Loucy (cell line): ENCODE results near the gene NTN4.
"Not testable (repeated sequence)": the region's sequence is repeated elsewhere in the genome, so short reads cannot be mapped to it uniquely, and the experiment has no call there.

ENCODE experiments used
- H2AFZ ChIP-seq: fragments of 200-600 bp; sonication (generic); 2 replicates; pipeline ENCODE4 v1.6.0; 2016; ENCODE audit warnings: antibody characterized with exemption, mild to moderate bottlenecking, low read length, moderate library complexity
- H3F3A ChIP-seq: fragments of 200-600 bp; 2 replicates; pipeline ENCODE4 v1.6.0; 2016; ENCODE audit warnings: antibody characterized with exemption, low read depth, mild to moderate bottlenecking
- H3K27me3 ChIP-seq: fragments of 200-600 bp; sonication (generic); 2 replicates; pipeline ENCODE4 v1.6.1; 2014; ENCODE audit warnings: low read length, mild to moderate bottlenecking; ENCODE audit not compliant: insufficient read depth, poor library complexity, severe bottlenecking
- H3K36me3 ChIP-seq: fragments of 200-600 bp; sonication (generic); 2 replicates; pipeline ENCODE4 v1.6.1; 2016; ENCODE audit warnings: low read length; ENCODE audit not compliant: insufficient read depth
- H3K4me1 ChIP-seq: fragments of 200-600 bp; sonication (generic); 2 replicates; pipeline ENCODE4 v1.5.1; 2014; ENCODE audit warnings: low read length, mild to moderate bottlenecking; ENCODE audit not compliant: insufficient read depth, poor library complexity, severe bottlenecking
- H3K4me2 ChIP-seq: fragments of 200-600 bp; sonication (generic); 2 replicates; pipeline ENCODE4 v1.6.0; 2014; ENCODE audit warnings: antibody characterized with exemption, low read length, low read depth, mild to moderate bottlenecking; ENCODE audit not compliant: poor library complexity, severe bottlenecking
- H3K4me3 ChIP-seq: fragments of 200-600 bp; sonication (generic); 2 replicates; pipeline ENCODE4 v1.5.1; 2014; ENCODE audit warnings: low read length, mild to moderate bottlenecking, mixed read lengths; ENCODE audit not compliant: poor library complexity, severe bottlenecking
- H3K79me2 ChIP-seq: fragments of 200-600 bp; sonication (generic); 2 replicates; pipeline ENCODE4 v1.6.1; 2014; ENCODE audit warnings: low read length; ENCODE audit not compliant: insufficient read depth
- H3K9ac ChIP-seq: fragments of 200-600 bp; sonication (generic); 2 replicates; pipeline ENCODE4 v1.6.0; 2014; ENCODE audit warnings: mild to moderate bottlenecking, low read depth, low read length, moderate library complexity; ENCODE audit not compliant: poor library complexity, severe bottlenecking
- H3K9me2 ChIP-seq: fragments of 200-600 bp; sonication (generic); replicated peaks from 2 replicates; pipeline ENCODE4 v1.6.1; 2016; ENCODE audit warnings: low read depth, low read length, mixed read lengths
- H3K9me3 ChIP-seq: fragments of 200-600 bp; sonication (generic); 2 replicates; pipeline ENCODE4 v1.6.1; 2014; ENCODE audit warnings: mild to moderate bottlenecking, antibody characterized with exemption, low read length, low read depth; ENCODE audit not compliant: insufficient read depth
- H4K20me1 ChIP-seq: fragments of 200-600 bp; sonication (generic); 2 replicates; pipeline ENCODE4 v1.6.0; 2014; ENCODE audit warnings: antibody characterized with exemption, low read length, mild to moderate bottlenecking; ENCODE audit not compliant: insufficient read depth, poor library complexity, severe bottlenecking
- CTCF ChIP-seq: fragments of 200-600 bp; sonication (generic); conservative IDR thresholded peaks from 2 replicates; pipeline ENCODE4 v1.5.1; 2014; ENCODE audit warnings: mild to moderate bottlenecking, antibody characterized with exemption, low read length
- EZH2phosphoT487 ChIP-seq: fragments of 200-600 bp; IDR thresholded peaks from 2 replicates; pipeline ENCODE4 v1.6.1; 2018; ENCODE audit warnings: antibody characterized with exemption, mild to moderate bottlenecking, moderate library complexity, borderline replicate concordance

NTN4 gene

DNA sequence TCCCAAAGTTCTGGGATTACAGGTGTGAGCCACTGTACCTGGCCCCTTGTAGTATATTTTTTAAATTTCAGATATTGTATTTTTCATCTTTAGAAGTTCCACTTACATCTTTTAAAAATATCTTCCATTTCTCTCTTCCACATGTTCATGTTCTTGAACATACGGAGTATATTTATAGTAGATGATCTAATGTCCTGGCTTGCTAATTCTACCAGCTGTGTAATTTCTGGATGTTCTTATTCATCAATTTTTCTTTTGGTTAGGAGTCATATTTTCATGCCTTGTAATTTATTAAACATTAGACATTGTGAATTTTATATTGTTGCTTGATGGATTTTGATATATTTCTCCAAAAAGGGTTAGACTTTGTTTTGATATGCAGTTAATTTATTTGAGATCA is 30.8 kb downstream of the NTN4 start:
- no peaks in the 10 kb centered on the region for H3K36me3 ChIP-seq
- no peak overlapping the region for H3K4me2 ChIP-seq
- H3K4me3 ChIP-seq, result no peak overlapping the region
- TF ChIP-seq EZH2phosphoT487, result no peak
- no peaks in the 10 kb centered on the region for H4K20me1 ChIP-seq
- H3K79me2 ChIP-seq, result no peaks in the 10 kb centered on the region
- no peaks in the 10 kb centered on the region for H3K27me3 ChIP-seq
- H3K9ac ChIP-seq, result no peak overlapping the region
- H3F3A ChIP-seq, result no peaks in the 10 kb centered on the region
- no peaks in the 10 kb centered on the region for H3K9me2 ChIP-seq
- H2AFZ ChIP-seq, result no peak overlapping the region
- H3K4me1 ChIP-seq, result no peaks in the 10 kb centered on the region
- H3K9me3 ChIP-seq, result no peaks in the 10 kb centered on the region

DNA sequence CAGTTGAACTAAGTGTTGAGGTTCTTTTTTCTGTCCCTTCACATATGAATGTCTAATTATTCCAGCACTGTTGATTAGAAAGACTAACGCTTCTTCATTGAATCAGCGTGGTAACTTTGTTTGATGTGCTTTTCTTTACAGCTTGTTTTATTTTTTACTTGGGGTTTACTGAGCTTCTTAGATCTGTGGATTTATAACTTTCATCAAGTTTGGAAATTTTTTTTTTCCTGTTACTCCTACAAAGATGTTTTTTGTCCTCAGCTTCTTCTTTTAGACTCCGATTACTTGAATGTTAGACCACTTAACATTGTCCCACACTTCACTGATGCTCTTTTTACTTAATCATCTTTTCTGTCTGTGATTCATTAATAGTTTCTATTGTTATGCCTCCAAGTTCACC is 31.5 kb downstream of the NTN4 start:
- Histone ChIP-seq H3K79me2 (no peaks in the 10 kb centered on the region), H3K4me1 (no peaks in the 10 kb centered on the region), H4K20me1 (no peaks in the 10 kb centered on the region)

DNA sequence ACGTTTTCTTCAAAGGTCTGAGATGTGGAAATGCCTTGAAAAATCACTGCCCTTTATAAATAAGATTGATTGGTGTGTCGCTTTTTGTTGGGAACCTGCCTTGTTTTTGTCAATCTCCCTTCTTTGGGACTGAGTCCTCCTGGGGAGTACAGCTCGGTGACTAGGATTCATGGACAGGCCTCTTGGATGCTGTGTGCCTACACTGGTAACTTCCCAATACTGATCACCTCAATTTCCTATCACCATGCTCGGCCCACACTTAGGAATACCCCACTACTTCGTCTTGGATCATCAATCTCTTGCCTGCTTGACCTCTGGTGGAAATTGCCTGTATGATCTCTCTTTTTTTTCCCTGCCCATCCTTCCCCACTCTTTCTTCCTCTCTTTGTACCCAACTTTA is 34.2 kb downstream of the NTN4 start:
- H2AFZ ChIP-seq, result no peak overlapping the region
- H3K27me3 ChIP-seq, result no peaks in the 10 kb centered on the region
- no peaks in the 10 kb centered on the region for H3F3A ChIP-seq
- no peaks in the 10 kb centered on the region for H3K9me2 ChIP-seq
- H3K4me1 ChIP-seq, result no peaks in the 10 kb centered on the region
- no peak overlapping the region for H3K9ac ChIP-seq
- H3K79me2 ChIP-seq, result no peaks in the 10 kb centered on the region
- no peaks in the 10 kb centered on the region for H3K9me3 ChIP-seq
- H3K4me2 ChIP-seq, result no peak overlapping the region
- H3K36me3 ChIP-seq, result no peaks in the 10 kb centered on the region
- no peak overlapping the region for H3K4me3 ChIP-seq
- no peaks in the 10 kb centered on the region for H4K20me1 ChIP-seq
- TF ChIP-seq CTCF (no peak), EZH2phosphoT487 (no peak)

More for the DNA sequence above, 31.5 kb downstream of the NTN4 start:
- Histone ChIP-seq H3K9ac (no peak overlapping the region), H3K4me2 (no peak overlapping the region), H3K36me3 (no peaks in the 10 kb centered on the region), H2AFZ (no peak overlapping the region), H3K9me2 (no peaks in the 10 kb centered on the region), H3F3A (no peaks in the 10 kb centered on the region), H3K27me3 (no peaks in the 10 kb centered on the region), H3K4me3 (no peak overlapping the region), H3K9me3 (no peaks in the 10 kb centered on the region)
- no peak for TF ChIP-seq EZH2phosphoT487
- no peak for TF ChIP-seq CTCF

DNA sequence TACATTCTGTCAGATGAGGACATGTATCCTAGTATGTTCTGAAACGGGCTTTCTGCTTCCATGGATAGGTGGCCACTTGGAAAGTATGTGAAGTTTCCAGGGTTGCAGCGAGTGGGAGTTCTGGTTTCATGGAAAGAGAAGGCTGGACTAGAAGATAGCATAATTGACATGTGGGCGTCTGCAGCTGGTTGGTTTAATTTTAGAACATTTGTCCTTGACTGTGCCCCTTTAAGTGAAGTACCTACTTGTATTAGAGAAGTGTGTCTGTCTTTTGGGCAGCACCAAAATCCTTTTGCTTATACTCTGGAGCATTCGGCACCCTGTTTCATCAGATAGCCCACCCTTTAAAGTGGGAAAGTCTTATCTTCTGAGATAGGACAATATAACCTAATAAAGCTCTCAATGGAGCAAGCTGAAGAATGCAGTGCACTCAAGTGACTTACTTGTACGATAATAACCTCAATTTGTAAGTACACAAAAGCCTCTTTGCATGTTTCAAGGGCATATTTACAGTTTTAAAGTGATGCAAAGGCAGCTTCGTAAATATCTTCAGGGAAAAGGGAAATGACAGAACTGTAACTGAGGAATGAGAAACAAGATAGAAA is 35.2 kb downstream of the NTN4 start:
- TF ChIP-seq EZH2phosphoT487, result no peak
- Histone ChIP-seq H3K27me3 (no peaks in the 10 kb centered on the region), H3K36me3 (no peaks in the 10 kb centered on the region), H3K4me1 (no peaks in the 10 kb centered on the region), H3K9ac (no peak overlapping the region), H3K4me3 (no peak overlapping the region), H3K79me2 (no peaks in the 10 kb centered on the region), H3K9me3 (no peaks in the 10 kb centered on the region), H3K9me2 (no peaks in the 10 kb centered on the region), H3F3A (no peaks in the 10 kb centered on the region), H2AFZ (no peak overlapping the region), H4K20me1 (no peaks in the 10 kb centered on the region), H3K4me2 (no peak overlapping the region)

- not testable (repeated sequence) for H3K9ac ChIP-seq
Observed at GRCh38 chr12:95746062-95746461, 44.5 kb downstream of the NTN4 start.

More at GRCh38 chr12:95746062-95746461, 44.5 kb downstream of the NTN4 start:
- not testable (repeated sequence) for H3K36me3 ChIP-seq, H3K4me2 ChIP-seq, H4K20me1 ChIP-seq, H3K79me2 ChIP-seq, H3K9me3 ChIP-seq, H3K4me1 ChIP-seq, H3F3A ChIP-seq, H3K27me3 ChIP-seq, H2AFZ ChIP-seq, H3K9me2 ChIP-seq, H3K4me3 ChIP-seq
